Loucy (cell line): ENCODE results near the gene PIP5K1A.

Experiments used
- H2AFZ ChIP-seq: fragments of 200-600 bp; sonication (generic); 2 replicates; pipeline ENCODE4 v1.6.0; 2016; ENCODE audit warnings: antibody characterized with exemption, mild to moderate bottlenecking, low read length, moderate library complexity
- H3F3A ChIP-seq: fragments of 200-600 bp; 2 replicates; pipeline ENCODE4 v1.6.0; 2016; ENCODE audit warnings: antibody characterized with exemption, low read depth, mild to moderate bottlenecking
- H3K27me3 ChIP-seq: fragments of 200-600 bp; sonication (generic); 2 replicates; pipeline ENCODE4 v1.6.1; 2014; ENCODE audit warnings: low read length, mild to moderate bottlenecking; ENCODE audit not compliant: insufficient read depth, poor library complexity, severe bottlenecking
- H3K36me3 ChIP-seq: fragments of 200-600 bp; sonication (generic); 2 replicates; pipeline ENCODE4 v1.6.1; 2016; ENCODE audit warnings: low read length; ENCODE audit not compliant: insufficient read depth
- H3K4me1 ChIP-seq: fragments of 200-600 bp; sonication (generic); 2 replicates; pipeline ENCODE4 v1.5.1; 2014; ENCODE audit warnings: low read length, mild to moderate bottlenecking; ENCODE audit not compliant: insufficient read depth, poor library complexity, severe bottlenecking
- H3K4me2 ChIP-seq: fragments of 200-600 bp; sonication (generic); 2 replicates; pipeline ENCODE4 v1.6.0; 2014; ENCODE audit warnings: antibody characterized with exemption, low read length, low read depth, mild to moderate bottlenecking; ENCODE audit not compliant: poor library complexity, severe bottlenecking
- H3K4me3 ChIP-seq: fragments of 200-600 bp; sonication (generic); 2 replicates; pipeline ENCODE4 v1.5.1; 2014; ENCODE audit warnings: low read length, mild to moderate bottlenecking, mixed read lengths; ENCODE audit not compliant: poor library complexity, severe bottlenecking
- H3K79me2 ChIP-seq: fragments of 200-600 bp; sonication (generic); 2 replicates; pipeline ENCODE4 v1.6.1; 2014; ENCODE audit warnings: low read length; ENCODE audit not compliant: insufficient read depth
- H3K9ac ChIP-seq: fragments of 200-600 bp; sonication (generic); 2 replicates; pipeline ENCODE4 v1.6.0; 2014; ENCODE audit warnings: mild to moderate bottlenecking, low read depth, low read length, moderate library complexity; ENCODE audit not compliant: poor library complexity, severe bottlenecking
- H3K9me2 ChIP-seq: fragments of 200-600 bp; sonication (generic); replicated peaks from 2 replicates; pipeline ENCODE4 v1.6.1; 2016; ENCODE audit warnings: low read depth, low read length, mixed read lengths
- H3K9me3 ChIP-seq: fragments of 200-600 bp; sonication (generic); 2 replicates; pipeline ENCODE4 v1.6.1; 2014; ENCODE audit warnings: mild to moderate bottlenecking, antibody characterized with exemption, low read length, low read depth; ENCODE audit not compliant: insufficient read depth
- H4K20me1 ChIP-seq: fragments of 200-600 bp; sonication (generic); 2 replicates; pipeline ENCODE4 v1.6.0; 2014; ENCODE audit warnings: antibody characterized with exemption, low read length, mild to moderate bottlenecking; ENCODE audit not compliant: insufficient read depth, poor library complexity, severe bottlenecking
- CTCF ChIP-seq: fragments of 200-600 bp; sonication (generic); conservative IDR thresholded peaks from 2 replicates; pipeline ENCODE4 v1.5.1; 2014; ENCODE audit warnings: mild to moderate bottlenecking, antibody characterized with exemption, low read length
- EZH2phosphoT487 ChIP-seq: fragments of 200-600 bp; IDR thresholded peaks from 2 replicates; pipeline ENCODE4 v1.6.1; 2018; ENCODE audit warnings: antibody characterized with exemption, mild to moderate bottlenecking, moderate library complexity, borderline replicate concordance

PIP5K1A gene

GRCh38 chr1:151198254-151199127 lies at the start of gene PIP5K1A:
Gene PIP5K1A, plus strand, starts transcription at chr1:151198552. Its CDS starts 445 bp downstream, at chr1:151198997.
- no peak for TF ChIP-seq CTCF
- no peak for TF ChIP-seq EZH2phosphoT487

GRCh38 chr1:151156515-151156819 lies 41.9 kb upstream of the PIP5K1A start, which contains the start of gene TNFAIP8L2:
Gene TNFAIP8L2, plus strand, starts transcription at chr1:151156649. Its CDS starts 2,049 bp downstream, at chr1:151158698.
- no peaks in the 10 kb centered on the region for H3K36me3 ChIP-seq

More at GRCh38 chr1:151198254-151199127, at the start of gene PIP5K1A:
- Histone ChIP-seq H3K4me2 (peak within 1 kb of the TSS; percentile 97), H4K20me1 (peaks cover 39% of the 10 kb centered on the region), H3K27me3 (no peaks in the 10 kb centered on the region), H3K9me3 (no peaks in the 10 kb centered on the region), H2AFZ (peak within 1 kb of the TSS; percentile 98), H3K79me2 (peaks cover 50% of the 10 kb centered on the region), H3K9ac (peak within 1 kb of the TSS; percentile 84), H3K9me2 (no peaks in the 10 kb centered on the region), H3F3A (no peaks in the 10 kb centered on the region; the same call in 1 of the 2 replicates), H3K4me3 (peak within 1 kb of the TSS; percentile 86), H3K36me3 (peaks cover 4% of the 10 kb centered on the region; the same call in 1 of the 2 replicates), H3K4me1 (peaks cover 39% of the 10 kb centered on the region)

GRCh38 chr1:151157067-151157531 lies 41.3 kb upstream of the PIP5K1A start:
- Histone ChIP-seq H3K79me2 (peaks cover 20% of the 10 kb centered on the region; the same call in 1 of the 2 replicates), H3K4me1 (peaks cover 32% of the 10 kb centered on the region), H2AFZ (peak overlapping the region; percentile 79; the same call in 1 of the 2 replicates), H3K9me3 (no peaks in the 10 kb centered on the region), H3K9ac (peak overlapping the region; percentile 81), H3K9me2 (no peaks in the 10 kb centered on the region), H3K36me3 (no peaks in the 10 kb centered on the region), H3K27me3 (no peaks in the 10 kb centered on the region), H4K20me1 (no peaks in the 10 kb centered on the region), H3K4me2 (peak overlapping the region; percentile 80), H3K4me3 (peak overlapping the region; percentile 76), H3F3A (no peaks in the 10 kb centered on the region)
- TF ChIP-seq CTCF = no peak
- no peak for TF ChIP-seq EZH2phosphoT487

More at GRCh38 chr1:151156515-151156819, 41.9 kb upstream of the PIP5K1A start, which contains the start of gene TNFAIP8L2:
- Histone ChIP-seq H2AFZ (peak within 1 kb of the TSS; percentile 79), H4K20me1 (no peaks in the 10 kb centered on the region), H3K4me2 (peak within 1 kb of the TSS; percentile 80), H3K9me2 (no peaks in the 10 kb centered on the region), H3F3A (no peaks in the 10 kb centered on the region), H3K9ac (peak within 1 kb of the TSS; percentile 81), H3K27me3 (no peaks in the 10 kb centered on the region), H3K4me3 (peak within 1 kb of the TSS; percentile 76), H3K9me3 (no peaks in the 10 kb centered on the region), H3K4me1 (peaks cover 32% of the 10 kb centered on the region), H3K79me2 (peaks cover 20% of the 10 kb centered on the region; the same call in 1 of the 2 replicates)
- TF ChIP-seq EZH2phosphoT487 = no peak
- TF ChIP-seq CTCF = no peak
